KMS-11 (cell line): ENCODE results near the gene IMPACT.

Experiments
- H2AFZ ChIP-seq: fragments of 200-600 bp; sonication (generic); 2 replicates; pipeline ENCODE4 v1.6.1; 2016; ENCODE audit warnings: antibody characterized with exemption, mixed run types, low read depth
- H3K27ac ChIP-seq: fragments of 200-600 bp; sonication (generic); 2 replicates; pipeline ENCODE4 v1.6.1; 2016; ENCODE audit warnings: mild to moderate bottlenecking, mixed run types
- H3K27me3 ChIP-seq: fragments of 200-600 bp; sonication (generic); 2 replicates; pipeline ENCODE4 v1.6.1; 2017; ENCODE audit warnings: mild to moderate bottlenecking, low read depth, mixed run types, moderate library complexity; ENCODE audit not compliant: insufficient read depth
- H3K36me3 ChIP-seq: fragments of 200-600 bp; sonication (generic); 2 replicates; pipeline ENCODE4 v1.6.1; 2017; ENCODE audit warnings: mild to moderate bottlenecking, mixed run types; ENCODE audit not compliant: insufficient read depth
- H3K4me1 ChIP-seq: fragments of 200-600 bp; sonication (generic); 2 replicates; pipeline ENCODE4 v1.6.1; 2016; ENCODE audit warnings: mild to moderate bottlenecking, low read depth, mixed run types; ENCODE audit not compliant: poor library complexity, severe bottlenecking
- H3K4me2 ChIP-seq: fragments of 200-600 bp; sonication (generic); 2 replicates; pipeline ENCODE4 v1.7.0; 2016; ENCODE audit warnings: mild to moderate bottlenecking, mixed run types
- H3K4me3 ChIP-seq: fragments of 200-600 bp; sonication (generic); IDR thresholded peaks from 2 replicates; pipeline ENCODE4 v1.6.1; 2017; ENCODE audit warnings: low read depth, low read length, mixed read lengths; ENCODE audit not compliant: insufficient read depth
- H3K79me2 ChIP-seq: fragments of 200-600 bp; sonication (generic); 2 replicates; pipeline ENCODE4 v1.6.1; 2016; ENCODE audit warnings: low read depth, mixed run types; ENCODE audit not compliant: insufficient read depth
- H3K9ac ChIP-seq: fragments of 200-600 bp; sonication (generic); 2 replicates; pipeline ENCODE4 v1.6.1; 2016; ENCODE audit warnings: mild to moderate bottlenecking, mixed run types
- H4K20me1 ChIP-seq: fragments of 200-600 bp; sonication (generic); 2 replicates; pipeline ENCODE4 v1.6.1; 2016; ENCODE audit warnings: mild to moderate bottlenecking, mixed run types; ENCODE audit not compliant: insufficient read depth
- TF ChIP-seq, protein P1 (sequence below): fragments of 200-600 bp; sonication (generic); conservative IDR thresholded peaks from 2 replicates; pipeline ENCODE4 v1.6.1; 2017; ENCODE audit warnings: low read depth, mild to moderate bottlenecking, antibody characterized with exemption, low read length, moderate library complexity, mixed read lengths

IMPACT gene, protein sequence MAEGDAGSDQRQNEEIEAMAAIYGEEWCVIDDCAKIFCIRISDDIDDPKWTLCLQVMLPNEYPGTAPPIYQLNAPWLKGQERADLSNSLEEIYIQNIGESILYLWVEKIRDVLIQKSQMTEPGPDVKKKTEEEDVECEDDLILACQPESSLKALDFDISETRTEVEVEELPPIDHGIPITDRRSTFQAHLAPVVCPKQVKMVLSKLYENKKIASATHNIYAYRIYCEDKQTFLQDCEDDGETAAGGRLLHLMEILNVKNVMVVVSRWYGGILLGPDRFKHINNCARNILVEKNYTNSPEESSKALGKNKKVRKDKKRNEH

DNA sequence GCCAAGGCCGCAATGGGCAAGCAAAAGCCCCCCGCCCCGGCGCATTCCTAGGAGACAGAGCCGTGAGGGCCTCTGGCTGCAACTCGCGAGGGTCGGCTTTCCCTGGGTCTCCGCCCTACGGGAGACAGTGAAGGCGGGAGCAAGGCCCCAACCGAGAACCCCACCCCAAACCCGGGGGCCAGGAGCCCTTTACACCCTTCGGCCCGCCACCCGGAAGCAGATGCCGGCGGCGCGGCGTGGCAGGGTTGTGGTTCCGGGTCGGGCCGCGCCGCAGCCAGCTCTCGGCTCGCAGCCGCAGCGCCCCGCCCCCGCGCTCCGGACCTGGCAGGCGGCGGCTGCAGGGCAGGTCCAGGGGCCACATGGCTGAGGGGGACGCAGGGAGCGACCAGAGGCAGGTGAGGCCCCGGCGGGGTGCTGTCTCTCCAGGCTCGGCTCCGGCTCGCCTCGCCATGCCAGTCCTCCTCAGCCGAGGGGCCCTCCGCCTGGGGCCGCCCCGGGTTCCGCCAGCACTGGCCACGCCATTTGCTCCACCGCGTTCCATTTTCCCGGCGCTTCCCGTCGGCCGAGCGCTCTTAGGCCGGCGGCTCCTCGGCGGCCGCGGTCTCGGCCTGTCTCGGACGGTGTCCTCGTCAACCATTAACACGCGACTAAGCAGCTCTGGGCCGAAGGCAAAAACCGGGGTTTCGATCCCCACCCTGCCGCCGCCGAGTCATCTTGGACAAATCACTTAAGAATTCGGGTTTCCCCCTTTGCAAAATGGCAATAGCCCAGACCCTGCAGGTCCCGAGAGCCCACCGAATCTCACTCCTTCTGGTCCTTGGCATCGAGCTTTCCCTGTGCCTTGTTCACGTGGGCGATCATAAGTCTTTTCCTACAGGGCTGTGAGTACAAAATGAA lies at the start of gene IMPACT:
IMPACT (plus strand) TSS at position 273 of the 897 bp plus-strand sequence; CDS start at position 360, 87 bp downstream.
- peak within 1 kb of the TSS; percentile 98 for H2AFZ ChIP-seq
- peak within 1 kb of the TSS; percentile 73 for H3K4me3 ChIP-seq
- peaks cover 22% of the 10 kb centered on the region for H3K4me1 ChIP-seq
- no peaks in the 10 kb centered on the region; the same call in 1 of the 2 replicates for H3K36me3 ChIP-seq
- H3K9ac ChIP-seq, result peak within 1 kb of the TSS; percentile 97
- peak within 1 kb of the TSS; percentile 90 for H3K27ac ChIP-seq
- TF ChIP-seq, protein P1, sequence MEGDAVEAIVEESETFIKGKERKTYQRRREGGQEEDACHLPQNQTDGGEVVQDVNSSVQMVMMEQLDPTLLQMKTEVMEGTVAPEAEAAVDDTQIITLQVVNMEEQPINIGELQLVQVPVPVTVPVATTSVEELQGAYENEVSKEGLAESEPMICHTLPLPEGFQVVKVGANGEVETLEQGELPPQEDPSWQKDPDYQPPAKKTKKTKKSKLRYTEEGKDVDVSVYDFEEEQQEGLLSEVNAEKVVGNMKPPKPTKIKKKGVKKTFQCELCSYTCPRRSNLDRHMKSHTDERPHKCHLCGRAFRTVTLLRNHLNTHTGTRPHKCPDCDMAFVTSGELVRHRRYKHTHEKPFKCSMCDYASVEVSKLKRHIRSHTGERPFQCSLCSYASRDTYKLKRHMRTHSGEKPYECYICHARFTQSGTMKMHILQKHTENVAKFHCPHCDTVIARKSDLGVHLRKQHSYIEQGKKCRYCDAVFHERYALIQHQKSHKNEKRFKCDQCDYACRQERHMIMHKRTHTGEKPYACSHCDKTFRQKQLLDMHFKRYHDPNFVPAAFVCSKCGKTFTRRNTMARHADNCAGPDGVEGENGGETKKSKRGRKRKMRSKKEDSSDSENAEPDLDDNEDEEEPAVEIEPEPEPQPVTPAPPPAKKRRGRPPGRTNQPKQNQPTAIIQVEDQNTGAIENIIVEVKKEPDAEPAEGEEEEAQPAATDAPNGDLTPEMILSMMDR, result no peak
- H3K79me2 ChIP-seq, result peaks cover 16% of the 10 kb centered on the region; the same call in 1 of the 2 replicates
- H3K27me3 ChIP-seq, result no peaks in the 10 kb centered on the region
- no peaks in the 10 kb centered on the region for H4K20me1 ChIP-seq
- H3K4me2 ChIP-seq, result peak within 1 kb of the TSS; percentile 85

DNA sequence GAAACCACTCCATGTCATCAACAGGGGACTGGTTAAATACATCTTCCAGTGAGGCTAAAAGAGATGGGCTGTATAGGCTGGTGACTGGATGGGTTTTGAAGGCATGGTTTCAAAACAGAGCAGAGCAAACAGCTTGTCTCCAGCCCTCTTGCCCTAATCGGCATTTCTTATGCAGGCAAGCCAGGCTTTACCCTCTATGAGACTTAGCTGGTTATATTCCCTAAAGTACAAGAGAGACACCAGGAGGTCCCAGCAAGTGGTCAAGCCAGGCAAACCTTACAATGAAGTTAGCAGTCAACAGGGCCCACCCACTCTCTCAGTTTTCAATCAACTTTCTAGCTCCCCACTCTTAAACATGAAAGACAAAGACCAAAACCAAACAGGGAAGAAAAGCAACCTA lies 47.9 kb upstream of the IMPACT start:
- no peaks in the 10 kb centered on the region for H3K36me3 ChIP-seq
- H3K79me2 ChIP-seq, result no peaks in the 10 kb centered on the region
- H3K27ac ChIP-seq, result no peak overlapping the region
- no peak overlapping the region for H3K4me2 ChIP-seq
- H3K4me1 ChIP-seq, result peaks cover 10% of the 10 kb centered on the region
- H3K27me3 ChIP-seq, result no peaks in the 10 kb centered on the region
- no peak overlapping the region for H3K4me3 ChIP-seq
- TF ChIP-seq, protein P1, result no peak
- no peak overlapping the region for H2AFZ ChIP-seq
- H4K20me1 ChIP-seq, result no peaks in the 10 kb centered on the region
- H3K9ac ChIP-seq, result no peak overlapping the region

DNA sequence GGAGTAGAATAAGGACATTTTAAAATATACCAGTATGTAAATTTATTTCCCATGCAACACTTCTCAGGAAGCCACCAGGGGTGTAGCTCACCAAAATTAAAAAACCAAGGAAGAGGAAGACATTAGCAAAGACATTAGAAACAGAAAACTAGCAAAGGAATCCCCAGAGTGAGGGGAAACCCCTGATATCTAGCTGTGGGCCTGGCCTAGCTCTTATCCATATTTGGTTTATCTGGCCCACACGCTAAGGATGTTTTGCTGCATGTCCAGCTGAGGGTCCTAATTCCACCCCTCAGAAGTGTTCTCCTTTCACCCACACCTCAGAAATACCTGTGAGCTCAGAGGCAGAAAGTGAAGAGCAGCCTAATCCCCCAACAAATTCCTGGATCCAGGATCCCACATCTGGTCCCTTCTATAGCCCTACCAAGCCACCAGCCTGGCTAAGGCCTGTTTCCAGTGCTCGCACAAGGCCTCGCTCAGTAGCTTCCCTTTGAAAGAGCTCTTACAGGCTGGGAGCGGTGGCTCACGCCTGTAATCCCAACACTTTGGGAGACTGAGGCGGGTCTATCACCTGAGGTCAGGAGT lies 46.2 kb upstream of the IMPACT start:
- no peaks in the 10 kb centered on the region for H4K20me1 ChIP-seq
- peaks cover 22% of the 10 kb centered on the region for H3K4me1 ChIP-seq
- no peak overlapping the region for H3K27ac ChIP-seq
- H3K27me3 ChIP-seq, result no peaks in the 10 kb centered on the region
- no peaks in the 10 kb centered on the region for H3K79me2 ChIP-seq
- no peak overlapping the region for H2AFZ ChIP-seq
- TF ChIP-seq, protein P1, result no peak
- H3K4me3 ChIP-seq, result no peak overlapping the region
- no peak overlapping the region for H3K9ac ChIP-seq
- H3K4me2 ChIP-seq, result no peak overlapping the region; the same call in 1 of the 2 replicates
- no peaks in the 10 kb centered on the region for H3K36me3 ChIP-seq

DNA sequence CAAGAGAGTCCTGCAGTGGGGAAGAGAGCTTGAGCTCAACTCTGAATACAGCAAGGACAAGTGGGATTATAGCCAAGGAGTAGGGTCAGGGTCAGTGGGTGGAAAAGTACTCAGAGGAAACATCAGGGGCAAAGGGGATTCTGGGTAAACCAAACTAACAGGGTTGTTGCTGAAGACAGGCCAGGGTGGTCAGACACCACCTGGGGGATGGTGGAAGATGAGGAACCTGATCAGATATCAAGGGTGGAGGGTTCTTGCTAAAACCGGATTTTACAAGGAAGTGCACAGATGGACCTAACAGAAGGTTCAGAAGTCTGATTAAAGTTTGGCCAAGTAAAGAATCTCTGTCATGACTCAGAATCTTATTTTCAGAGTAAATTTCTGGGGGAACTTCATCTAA lies 45.3 kb upstream of the IMPACT start:
- Histone ChIP-seq H3K9ac (no peak overlapping the region), H3K27ac (no peak overlapping the region), H3K4me2 (no peak overlapping the region), H3K36me3 (no peaks in the 10 kb centered on the region), H3K79me2 (no peaks in the 10 kb centered on the region), H4K20me1 (no peaks in the 10 kb centered on the region), H3K4me3 (no peak overlapping the region), H3K27me3 (no peaks in the 10 kb centered on the region), H3K4me1 (peaks cover 22% of the 10 kb centered on the region), H2AFZ (no peak overlapping the region)
- TF ChIP-seq, protein P1, result no peak
